GM12878 (cell line): Measurements from ENCODE around the gene RAB8A. TPM values are rescaled to one million over a fixed set of nuclear protein-coding genes. Genes with fewer than 3 reads are reported as not detected.

Experiments used
- ATAC-seq: fragments of 200-7000 bp; cut with Tn5 transposase; 3 replicates; pipeline ENCODE4 v1.9.1; 2020; ENCODE audit warnings: mild to moderate bottlenecking, moderate library complexity
- BruUV-seq: library from RNA; stranded (reverse); fragments of 400-500 nt; replicated peaks from 2 replicates; lab custom pipeline; 2021; lab: Mats Ljungman, UMichigan
- CTCF ChIA-PET: fragments of 300-600 bp; sonication (Branson Sonifier 250); formaldehyde crosslinking; extraction: SDS; loops from one replicate; lab custom pipeline; 2021; ENCODE audit warnings: inconsistent platforms; lab: Yijun Ruan, JAX
- POLR2A ChIA-PET: fragments of 350-600 bp; formaldehyde crosslinking; extraction: SDS; loops from one replicate; lab custom pipeline; 2021; ENCODE audit warnings: inconsistent platforms; lab: Charles Lee
- RAD21 ChIA-PET: fragments of 300-600 bp; sonication (Branson Sonifier 250); formaldehyde crosslinking; loops from one replicate; lab custom pipeline; 2023; ENCODE audit warnings: antibody characterized with exemption; ENCODE audit not compliant: unreplicated experiment; lab: Charles Lee
- SMC1A ChIA-PET: fragments of 300-600 bp; sonication (Branson Sonifier 250); formaldehyde crosslinking; loops from one replicate; lab custom pipeline; 2023; ENCODE audit not compliant: unreplicated experiment, uncharacterized antibody; lab: Charles Lee
- DNase-seq: peaks from one replicate; pipeline ENCODE4 v3.0.0-alpha.2; 2011; ENCODE audit warnings: low read depth, low spot score
- FAIRE-seq: peaks from 3 replicates; lab custom pipeline; 2011; peaks lifted over from hg19 to GRCh38; lab: Jason Lieb, UNC
- H2AFZ ChIP-seq: 2 replicates; pipeline ENCODE4 v1.6.0; 2011; ENCODE audit warnings: low read depth, low read length, control low read depth; ENCODE audit not compliant: control insufficient read depth
- H3K27ac ChIP-seq: 2 replicates; pipeline ENCODE4 v1.5.1; 2011; ENCODE audit warnings: control low read depth; ENCODE audit not compliant: control insufficient read depth, insufficient read depth
- H3K27me3 ChIP-seq, 2 experiments: replicated peaks in 1 of 2; 2 replicates each; pipeline versions ENCODE4 v1.6.0 to v1.6.1; 2011; ENCODE audit warnings: low read length in 1 of 2; ENCODE audit not compliant: control insufficient read depth in 2 of 2, insufficient read depth in 2 of 2
- H3K36me3 ChIP-seq, 2 experiments: 2 replicates each; pipeline ENCODE4 v1.5.1; 2011; ENCODE audit warnings: low read length in 1 of 2; ENCODE audit not compliant: control insufficient read depth in 2 of 2, insufficient read depth in 2 of 2
- H3K4me1 ChIP-seq: 2 replicates; pipeline ENCODE4 v1.6.1; 2011; ENCODE audit warnings: mild to moderate bottlenecking, low read length, moderate library complexity, mixed read lengths; ENCODE audit not compliant: control insufficient read depth, insufficient read depth
- H3K4me2 ChIP-seq: 2 replicates; pipeline ENCODE4 v1.6.0; 2011; ENCODE audit warnings: control low read depth; ENCODE audit not compliant: control insufficient read depth, insufficient read depth
- H3K4me3 ChIP-seq: fragments of 200-600 bp; sonication (generic); 2 replicates; pipeline ENCODE4 v1.5.1; 2016
- H3K79me2 ChIP-seq: 2 replicates; pipeline ENCODE4 v1.6.0; 2011; ENCODE audit warnings: low read length; ENCODE audit not compliant: control insufficient read depth, insufficient read depth
- H3K9ac ChIP-seq: 2 replicates; pipeline ENCODE4 v1.8.0; 2011; ENCODE audit warnings: low read length, control low read depth, mixed read lengths; ENCODE audit not compliant: control insufficient read depth, insufficient read depth
- H3K9me3 ChIP-seq: replicated peaks from 3 replicates; pipeline ENCODE4 v1.5.1; 2011; ENCODE audit warnings: mild to moderate bottlenecking, low read length; ENCODE audit not compliant: control insufficient read depth, insufficient read depth
- H4K20me1 ChIP-seq: 2 replicates; pipeline ENCODE4 v1.6.0; 2011; ENCODE audit not compliant: control insufficient read depth, insufficient read depth
- CBX5 ChIP-seq: sonication (generic); IDR thresholded peaks from 2 replicates; pipeline ENCODE4 v1.6.1; 2016; ENCODE audit warnings: low read depth, moderate library complexity, mild to moderate bottlenecking, inconsistent platforms
- HDGF ChIP-seq: fragments of 450-650 bp; IDR thresholded peaks from 2 replicates; pipeline ENCODE4 v1.6.1; 2016; ENCODE audit warnings: antibody characterized with exemption
- MLLT1 ChIP-seq: fragments of 450-650 bp; IDR thresholded peaks from 2 replicates; pipeline ENCODE4 v1.6.1; 2016; ENCODE audit warnings: mild to moderate bottlenecking
- PML ChIP-seq: IDR thresholded peaks from 2 replicates; pipeline ENCODE4 v1.6.1; 2012; ENCODE audit warnings: low read length, inconsistent platforms
- RUNX3 ChIP-seq: IDR thresholded peaks from 2 replicates; pipeline ENCODE4 v1.6.1; 2012; ENCODE audit warnings: low read length, inconsistent platforms
- SPI1 ChIP-seq: IDR thresholded peaks from 2 replicates; pipeline ENCODE4 v1.6.1; 2011; ENCODE audit warnings: low read depth, mild to moderate bottlenecking, low read length, moderate library complexity, borderline replicate concordance; ENCODE audit not compliant: insufficient read depth
- SREBF1 ChIP-seq: IDR thresholded peaks from 2 replicates; pipeline ENCODE4 v1.6.1; 2012; ENCODE audit warnings: mild to moderate bottlenecking, low read length
- TCF12 ChIP-seq: IDR thresholded peaks from 2 replicates; pipeline ENCODE4 v1.6.1; 2011; ENCODE audit warnings: low read depth, mild to moderate bottlenecking, low read length
- WGBS: methylation state at CpG from one replicate; pipeline ENCODE4 v1.1.6; 2016; ENCODE audit warnings: low lambda C conversion rate; ENCODE audit not compliant: insufficient replicate concordance, insufficient coverage; ENCODE audit errors: missing lambda C conversion rate; 5-methylcytosine and 5-hydroxymethylcytosine counted together
- in situ Hi-C: fragments of 300-500 bp; cut with MboI; formaldehyde crosslinking; loops from 9 replicates; pipeline ENCODE4 v1.14.3; 2018; ENCODE audit warnings: mixed read lengths
- intact Hi-C: fragments of 100-400 bp; cut with micrococcal nuclease; formaldehyde crosslinking; loops from one replicate; pipeline ENCODE4 v1.14.2; 2022; ENCODE audit not compliant: unreplicated experiment
- polyA plus RNA-seq, 11 experiments: library from polyadenylated mRNA; depleted of rRNA in 4 of 11; unstranded in 6 of 11; stranded (reverse) in 5 of 11; fragments of >200 nt; fragmentation: Nextera tagmentation in 4 of 11; fragmentation: Illumina TruSeq in 1 of 11; extraction: Ambion mirVana in 4 of 11; extraction: Trizol in 1 of 11; gene quantifications; 1 replicate in 1 of 11; 2 replicates in 10 of 11; pipeline versions ENCODE4 v1.2.1 to v1.2.3, GENCODE V29; 2011 to 2016; ENCODE audit warnings: inconsistent platforms in 2 of 11, missing spikeins in 2 of 11, low read depth in 1 of 11
- total RNA-seq, 4 experiments: library from RNA; depleted of rRNA in 3 of 4; stranded (reverse); fragments of >200 nt in 3 of 4; fragmentation: Illumina TruSeq in 1 of 4; extraction: Trizol in 1 of 4; gene quantifications; 2 replicates each; pipeline versions ENCODE4 v1.2.1 to v1.2.3, GENCODE V29; 2013 to 2021

RAB8A gene
- total and polyA plus RNA-seq, 10 of the 15 experiments (the other 5 are each of a cell fraction or from before 2014, with no cell fraction given): 23.9 to 314 (median 185) TPM

GRCh38 chr19:16141043-16141442, 29.4 kb downstream of the RAB8A start (continued):
- TF ChIP-seq PML: no peak

- no peak; the same call in 1 of the 2 replicates for TF ChIP-seq MLLT1
- TF ChIP-seq HDGF: 0 out of 2 replicates have a peak, but pooled peaks have one; percentile 13
- peak; percentile 64 for TF ChIP-seq RUNX3
- 0 out of 2 replicates have a peak, but pooled peaks have one; percentile 4 for TF ChIP-seq CBX5
- peak; percentile 84 for TF ChIP-seq SPI1
- TF ChIP-seq TCF12: 0 out of 2 replicates have a peak, but pooled peaks have one; percentile 13
- TF ChIP-seq SREBF1: no peak
- H3K9ac ChIP-seq: no peak overlapping the region
- intact Hi-C loops: loop anchor here (5.0 kb wide), 1 partner anchor 445 kb away; no protein-coding TSS in a partner anchor
- no peaks in the 10 kb centered on the region; a peak in 1 of 4 replicates for H3K36me3 ChIP-seq
- no peak overlapping the region for H2AFZ ChIP-seq
- ATAC-seq (no peak), FAIRE-seq (no peak), DNase-seq (no peak)
- H3K27ac ChIP-seq: peak overlapping the region; percentile 99
- peaks cover 6% of the 10 kb centered on the region; the same call in 1 of the 2 replicates for H4K20me1 ChIP-seq
- 37% methylated on average over 9 of the region's 9 CpGs for WGBS
- H3K79me2 ChIP-seq: peaks cover 38% of the 10 kb centered on the region
- H3K27me3 ChIP-seq: no peaks in the 10 kb centered on the region
- RAD21 ChIA-PET: interaction anchor here (0.6 to 2.1 kb wide), 6 partner anchors 8 to 306 kb away, joined by 3 to 7 read pairs (median 4); no protein-coding TSS in a partner anchor
- no peak overlapping the region for H3K4me3 ChIP-seq
- no peak overlapping the region for H3K4me2 ChIP-seq
- no TSS peak for BruUV-seq
- SMC1A ChIA-PET: interaction anchor here (1.1 to 9.6 kb wide), 6 partner anchors 24 to 307 kb away, joined by 3 to 135 read pairs (median 16); partner anchors contain the start of gene RAB8A
- no peaks in the 10 kb centered on the region; the same call in 1 of the 3 replicates for H3K9me3 ChIP-seq
- in situ Hi-C loops: no loop called here
- CTCF ChIA-PET: interaction anchor here (1.1 to 8.2 kb wide), 2 partner anchors 24 to 29 kb away, joined by 3 to 111 read pairs; no protein-coding TSS in a partner anchor
- H3K4me1 ChIP-seq: peaks cover 34% of the 10 kb centered on the region
- POLR2A ChIA-PET: interaction anchor here (0.9 to 7.2 kb wide), 4 partner anchors 8 to 64 kb away, joined by 3 to 174 read pairs (median 6); partner anchors contain the start of gene RAB8A
These were observed 30.4 kb downstream of the RAB8A start for GRCh38 chr19:16142032-16142580.
